Heart right ventricle (tissue), 16 donors: ENCODE measurements around the gene PACS1. TPM values are rescaled to one million over a fixed set of nuclear protein-coding genes. Genes with fewer than 3 reads are reported as not detected.

Source experiments
- ATAC-seq, 8 donors: fragments of 200-7000 bp; cut with Tn5 transposase; one replicate each; pipeline ENCODE4 v1.9.1; 2020; ENCODE audit warnings: mild to moderate bottlenecking in 8 of 8, moderate library complexity in 8 of 8, moderate number of reproducible peaks in 1 of 8
- DNase-seq, 2 donors: peaks; one replicate each; pipeline ENCODE4 v3.0.0-alpha.2; 2020
- H3K27ac ChIP-seq, 10 donors: fragments of 200-600 bp; sonication (generic) in 2 of 10; one replicate each; pipeline versions ENCODE4 v1.5.0 to v1.8.0; 2020 to 2022; ENCODE audit warnings: mild to moderate bottlenecking in 3 of 10
- H3K27me3 ChIP-seq, 7 donors: fragments of 200-600 bp; one replicate each; pipeline ENCODE4 v1.8.0; 2021 to 2022; ENCODE audit warnings: mild to moderate bottlenecking in 2 of 7
- H3K36me3 ChIP-seq, 9 donors: fragments of 200-600 bp; sonication (generic) in 1 of 9; one replicate each; pipeline versions ENCODE4 v1.5.0 to v1.8.0; 2020 to 2022; ENCODE audit warnings: mild to moderate bottlenecking in 2 of 9
- H3K4me1 ChIP-seq, 9 donors: fragments of 200-600 bp; sonication (generic) in 1 of 9; one replicate each; pipeline versions ENCODE4 v1.5.0 to v1.8.0; 2020 to 2022; ENCODE audit warnings: mild to moderate bottlenecking in 4 of 9
- H3K4me3 ChIP-seq, 10 donors: fragments of 200-600 bp; sonication (generic) in 2 of 10; one replicate each; pipeline versions ENCODE4 v1.5.0 to v1.8.0; 2020 to 2022; ENCODE audit warnings: mild to moderate bottlenecking in 7 of 10, moderate library complexity in 2 of 10
- H3K9me3 ChIP-seq, 11 donors: fragments of 200-600 bp in 10 of 11; sonication (generic) in 2 of 11; one replicate each; pipeline versions ENCODE4 v1.5.0 to v1.8.0; 2013 to 2022; ENCODE audit warnings: mild to moderate bottlenecking in 2 of 11, control low read depth in 1 of 11, moderate library complexity in 1 of 11
- CTCF ChIP-seq, 9 donors: fragments of 200-600 bp; sonication (generic) in 2 of 9; IDR thresholded peaks; one replicate each; pipeline versions ENCODE4 v1.5.0 to v1.8.0; 2021 to 2022; ENCODE audit warnings: antibody characterized with exemption in 9 of 9, mild to moderate bottlenecking in 5 of 9, moderate library complexity in 1 of 9
- WGBS, 2 donors: extraction: QIAGEN DNeasy Blood & Tissue Kit; methylation state at CpG; one replicate each; pipeline ENCODE4 v1.1.7; 2013; ENCODE audit warnings: inconsistent platforms in 1 of 2; 5-methylcytosine and 5-hydroxymethylcytosine counted together
- intact Hi-C, 10 donors: fragments of 100-400 bp; cut with DNase I; formaldehyde crosslinking; loops; one replicate each; pipeline versions ENCODE4 v1.11.1 to v1.14.2; 2022
- polyA plus RNA-seq, 2 donors: library from polyadenylated mRNA; stranded (reverse); fragments of 200-250 nt; gene quantifications; one replicate each; pipeline ENCODE4 v1.2.3, GENCODE V29; 2013
- total RNA-seq, 10 donors: library from RNA; stranded (reverse); fragmentation: NEBNext Ultra II Directional in 3 of 10; extraction: Animal tissue kit (Norgen Biotek cat#: 25700) in 3 of 10; gene quantifications; one replicate each; pipeline versions ENCODE4 v1.2.1 to v1.2.4, GENCODE V29; 2021 to 2023
- donor health status: Arrhythmogenic right ventricular cardiomyopathy.
- donor health status: ischemic (EF 13 %, LVEDD 7.1; RV severe dilation, severe dysfunction).
- donor health status: healthy with polysubstance abuse.
- donor health status: DM: no; HTN: yes; CAD: no.
- donor health status: DM: no; HTN: no; CAD: no.
- donor health status: ischemic (EF 25% LVEDD 6.9; RV normal size, moderate dysfunction).
- donor health status: ischemic (EF 25% LVEDD 5.7; RV mildly dilated, moderate dysfunction).
- donor health status: healthy.
- donor health status: DM: yes; HTN: yes; CAD: no.
- donor health status: Ischemic cardiomyopathy.
- donor health status: ischemic (EF 35%, LVEDD 5.7; RV mildly dilated, moderate dysfunction).
- donor health status: nonischemic (EF 11% LVEDD 7.7; RV severe dilation, severe dysfunction).
- donor health status: DM: yes; HTN: yes; CAD: no.
- donor health status: PGD.
- donor health status: ischemic (EF 29% LVEDD 5.4; RV normal size, mild dysfunction).
- donor health status: nonischemic (EF 23%, LVEDD 6.1; RV moderate dilation, normal function).

PACS1 gene
- total and polyA plus RNA-seq, 12 donors = 24.1 to 121 (median 69.7) TPM

- Histone ChIP-seq H3K4me1 (peaks cover 5 to 49% (median 39%) of the 10 kb centered on the region in 9 donors), H3K9me3 (no peaks in the 10 kb centered on the region), H3K4me3 (no peak overlapping the region), H3K27ac (no peak overlapping the region), H3K27me3 (peaks cover 17 to 45% (median 35%) of the 10 kb centered on the region in 7 donors), H3K36me3 (peaks cover 0 to 3% (median 0%) of the 10 kb centered on the region in 9 donors)
- intact Hi-C loops = no loop called here
- 73 to 77% methylated on average over 2 of the region's 2 CpGs for WGBS, 2 donors
- TF ChIP-seq CTCF (IDR thresholded peaks at IDR 0.05) = no peak
- DNase-seq (no peak), ATAC-seq (no peak)
Measured at GRCh38 chr11:66290330-66290621, 220.2 kb downstream of the PACS1 start.

DNA sequence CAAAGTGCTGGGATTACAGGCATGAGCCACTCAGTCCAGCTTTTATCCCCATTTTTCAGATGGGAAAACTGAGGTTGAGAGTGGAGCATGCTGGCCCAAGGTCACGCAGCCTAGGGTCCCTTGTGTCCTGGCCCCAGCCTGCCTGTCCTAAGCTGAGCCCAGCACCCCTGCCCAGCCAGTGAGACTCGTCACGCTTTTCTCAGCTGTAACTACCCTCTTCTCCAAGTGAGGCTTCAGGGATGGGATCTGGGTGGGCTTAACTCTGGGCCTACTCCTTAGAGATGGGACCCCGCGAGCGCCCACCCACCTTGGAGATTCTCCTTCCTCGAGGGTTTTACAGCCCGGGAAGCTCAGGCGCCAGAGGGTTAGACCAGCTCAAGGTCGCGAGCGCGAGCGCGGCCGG, 221.2 kb downstream of the PACS1 start:
- H3K4me3 ChIP-seq = no peak overlapping the region
- no peak for ATAC-seq
- intact Hi-C loops = no loop called here
- H3K4me1 ChIP-seq = peaks cover 5 to 39% (median 35%) of the 10 kb centered on the region in 9 donors
- H3K36me3 ChIP-seq = peaks cover 0 to 3% (median 0%) of the 10 kb centered on the region in 9 donors
- peaks cover 17 to 45% (median 35%) of the 10 kb centered on the region in 7 donors for H3K27me3 ChIP-seq
- H3K27ac ChIP-seq = no peak overlapping the region
- no peak for TF ChIP-seq CTCF (IDR thresholded peaks at IDR 0.05)
- 16 to 20% methylated on average over 16 of the region's 16 CpGs for WGBS, 2 donors
- no peaks in the 10 kb centered on the region for H3K9me3 ChIP-seq
- DNase-seq = no peak

DNA sequence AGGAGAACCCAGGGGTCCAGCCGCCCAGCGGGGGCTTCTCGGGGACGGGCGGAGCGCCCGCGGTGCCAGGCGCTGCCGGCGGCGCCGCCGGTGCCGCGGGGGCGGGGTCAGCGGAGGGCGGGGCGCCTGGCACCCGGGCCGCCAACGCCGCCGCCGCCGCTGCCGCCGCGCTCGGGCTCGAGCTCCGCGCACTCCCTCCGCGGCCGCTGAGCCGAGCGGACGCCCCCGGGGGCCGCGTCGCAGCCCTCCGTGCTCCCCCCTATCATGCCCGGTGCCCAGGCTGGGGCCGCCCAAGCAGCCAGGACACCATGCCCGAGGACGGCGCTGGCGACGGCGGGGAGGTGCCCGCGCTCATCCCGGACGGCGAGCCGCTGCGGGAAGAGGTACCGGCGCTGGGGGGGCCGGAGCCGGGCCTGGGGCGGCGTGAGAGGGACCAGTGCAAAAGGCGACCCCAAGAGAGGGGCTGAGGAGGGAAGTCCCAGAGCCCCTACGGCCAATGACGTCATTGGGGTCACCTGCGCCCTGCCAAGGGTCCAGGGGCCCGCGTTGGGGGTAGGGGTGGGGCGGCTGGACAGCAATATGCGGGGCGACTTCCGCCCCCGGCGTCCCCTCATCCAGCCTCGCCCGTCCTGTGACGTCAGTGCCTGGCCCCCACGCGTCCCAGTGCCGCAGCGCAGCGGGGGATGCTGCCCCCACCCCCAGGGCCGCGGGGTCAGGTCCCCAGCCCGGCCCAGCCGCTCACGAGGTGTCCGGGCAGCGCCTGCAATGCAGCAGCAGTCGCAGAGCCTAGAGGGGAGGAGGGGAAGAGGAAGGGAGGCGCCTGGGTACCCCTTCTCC, 221.9 kb downstream of the PACS1 start, which contains the start of gene TMEM151A:
TMEM151A (plus strand) TSS at position 189 of the 837 bp plus-strand sequence; CDS start at position 309, 120 bp downstream.
- no peak for ATAC-seq
- TF ChIP-seq CTCF (IDR thresholded peaks at IDR 0.05) = no peak
- H3K9me3 ChIP-seq = no peaks in the 10 kb centered on the region
- peaks cover 0 to 1% (median 0%) of the 10 kb centered on the region in 9 donors for H3K36me3 ChIP-seq
- no peak for DNase-seq
- intact Hi-C loops = no loop called here
- WGBS, 2 donors = 1 to 2% methylated on average over 70 to 90 of the region's 95 CpGs
- peak within 1 kb of the TSS in 9 of 10 donors; percentile 22 to 48 (median 40) for H3K4me3 ChIP-seq
- peaks cover 5 to 36% (median 30%) of the 10 kb centered on the region in 9 donors for H3K4me1 ChIP-seq
- peaks cover 17 to 45% (median 35%) of the 10 kb centered on the region in 7 donors for H3K27me3 ChIP-seq
- no peak within 1 kb of the TSS for H3K27ac ChIP-seq

DNA sequence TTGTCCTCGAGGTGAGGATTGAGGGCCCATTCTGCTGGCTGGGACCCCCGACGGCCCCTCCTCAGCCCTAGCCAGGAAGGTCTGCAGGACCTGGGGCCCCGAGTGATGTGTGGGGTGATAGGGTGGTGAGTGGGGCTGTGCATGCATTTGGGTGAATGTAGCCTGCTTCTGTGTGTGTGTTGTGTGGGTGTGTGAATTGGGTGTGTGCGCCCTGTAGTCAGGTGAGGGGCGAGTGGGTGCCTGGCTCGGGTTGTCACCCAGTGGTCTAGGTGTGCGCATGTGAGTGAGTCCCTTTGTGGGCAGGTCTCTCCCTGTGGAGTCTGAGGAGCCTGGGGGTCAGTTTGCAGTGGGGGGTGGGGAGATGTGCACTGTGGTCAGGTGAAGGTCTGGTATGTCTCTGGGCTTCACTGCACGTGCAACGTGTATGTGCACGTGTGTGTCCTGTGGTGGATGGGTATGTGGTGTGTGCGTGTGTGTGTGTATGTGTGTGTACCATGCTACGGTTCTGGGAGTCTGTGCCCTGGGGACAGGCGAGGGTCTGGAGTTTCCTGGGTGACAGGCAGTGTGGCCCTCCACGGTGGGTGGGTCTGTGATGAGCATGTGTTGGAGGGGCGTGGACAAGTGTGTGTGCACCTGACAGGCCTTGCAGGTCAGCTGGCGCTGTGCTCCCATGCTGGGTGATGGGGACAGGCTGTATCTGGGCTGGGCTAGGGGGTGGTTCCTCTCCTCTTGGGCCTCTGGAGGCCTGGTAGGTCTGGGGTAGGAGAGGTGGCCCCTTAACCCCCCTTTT, 222.7 kb downstream of the PACS1 start:
- Histone ChIP-seq H3K36me3 (no peaks in the 10 kb centered on the region), H3K4me3 (no peak overlapping the region), H3K27ac (no peak overlapping the region), H3K4me1 (peaks cover 5 to 28% (median 22%) of the 10 kb centered on the region in 9 donors), H3K27me3 (peaks cover 17 to 45% (median 35%) of the 10 kb centered on the region in 7 donors), H3K9me3 (no peaks in the 10 kb centered on the region)
- TF ChIP-seq CTCF (IDR thresholded peaks at IDR 0.05) = no peak
- DNase-seq = no peak
- WGBS, 2 donors = 58 to 60% methylated on average over 17 of the region's 17 CpGs
- no peak for ATAC-seq
- intact Hi-C loops = no loop called here
